HG02588 (cell line): ENCODE measurements around the gene SCAMP3.

Experiments used
- ATAC-seq: cut with Tn5 transposase; IDR thresholded peaks from one replicate; pipeline ENCODE4 v1.9.1; 2021; ENCODE audit warnings: mild to moderate bottlenecking, moderate library complexity; ENCODE audit not compliant: unreplicated experiment

SCAMP3 gene

GRCh38 chr1:155207806-155208540 is 54.2 kb downstream of the SCAMP3 start, which contains the start of gene THBS3:
Gene THBS3 (minus strand): TSS chr1:155207897. CDS start chr1:155207876, 21 bp downstream.
- no peak for ATAC-seq

GRCh38 chr1:155206891-155207805 is 55.0 kb downstream of the SCAMP3 start:
- ATAC-seq: no peak
